Dermis microvascular lymphatic vessel endothelial cell (primary cell): ENCODE results near the gene PON2. TPM values are rescaled to one million over a fixed set of nuclear protein-coding genes. Genes with fewer than 3 reads are reported as not detected.

Source experiments
- total RNA-seq: library from RNA; depleted of rRNA; stranded (reverse); fragments of >200 nt; gene quantifications from 2 replicates; pipeline ENCODE4 v1.2.1, GENCODE V29; 2014

The PON2 gene
- total RNA-seq, 1 donor from 2014 or later: 102 TPM

Other genes with a start within 250 kb of the PON2 start
- not detected in 2 replicates for gene PON1, start 110.5 kb downstream of the PON2 start, total RNA-seq
- 0.13 TPM in 1 of 2 replicates, not detected in the other for gene PON3, start 38.7 kb downstream of the PON2 start, total RNA-seq
- gene ASB4, start 50.9 kb upstream of the PON2 start, total RNA-seq: not detected in 2 replicates
- 53.1 and 219 TPM in 2 replicates for gene PDK4, start 161.5 kb upstream of the PON2 start, total RNA-seq